Hepatocyte (in vitro differentiated cells): Measurements from ENCODE around the gene ZSWIM3. TPM values are rescaled to one million over a fixed set of nuclear protein-coding genes. Genes with fewer than 3 reads are reported as not detected.
A peak's percentile ranks its signal among the peaks of the same experiment; 100 is the strongest.

Experiments used
- DNase-seq: peaks from one replicate; pipeline ENCODE4 v3.0.0-alpha.2; 2016; ENCODE audit warnings: low spot score
- H2AFZ ChIP-seq: fragments of 200-600 bp; sonication (generic); 2 replicates; pipeline ENCODE4 v1.6.0; 2016; ENCODE audit warnings: antibody characterized with exemption, mild to moderate bottlenecking
- H3K27ac ChIP-seq: fragments of 200-600 bp; sonication (generic); 2 replicates; pipeline ENCODE4 v1.5.1; 2016; ENCODE audit warnings: mild to moderate bottlenecking
- H3K27me3 ChIP-seq: fragments of 200-600 bp; sonication (generic); 2 replicates; pipeline ENCODE4 v1.6.1; 2016
- H3K36me3 ChIP-seq: fragments of 200-600 bp; sonication (generic); replicated peaks from 2 replicates; pipeline ENCODE4 v1.5.1; 2016; ENCODE audit warnings: low read depth; ENCODE audit not compliant: insufficient read depth
- H3K4me1 ChIP-seq: fragments of 200-600 bp; sonication (generic); 2 replicates; pipeline ENCODE4 v1.5.1; 2016; ENCODE audit warnings: mild to moderate bottlenecking, moderate library complexity; ENCODE audit not compliant: insufficient read depth
- H3K4me2 ChIP-seq: fragments of 200-600 bp; sonication (generic); 2 replicates; pipeline ENCODE4 v1.6.0; 2016
- H3K4me3 ChIP-seq: fragments of 200-600 bp; sonication (generic); 2 replicates; pipeline ENCODE4 v1.5.1; 2016; ENCODE audit warnings: mild to moderate bottlenecking
- H3K79me2 ChIP-seq: fragments of 200-600 bp; sonication (generic); 2 replicates; pipeline ENCODE4 v1.6.0; 2017; ENCODE audit warnings: mild to moderate bottlenecking
- H3K9me2 ChIP-seq: fragments of 200-600 bp; sonication (generic); replicated peaks from 2 replicates; pipeline ENCODE4 v1.6.0; 2017; ENCODE audit warnings: mild to moderate bottlenecking; ENCODE audit not compliant: insufficient read depth
- H3K9me3 ChIP-seq: fragments of 200-600 bp; sonication (generic); 2 replicates; pipeline ENCODE4 v1.5.1; 2016; ENCODE audit warnings: low read depth, mild to moderate bottlenecking
- H4K20me1 ChIP-seq: fragments of 200-600 bp; sonication (generic); 2 replicates; pipeline ENCODE4 v1.6.0; 2016; ENCODE audit warnings: mild to moderate bottlenecking; ENCODE audit not compliant: insufficient read depth, poor library complexity, severe bottlenecking
- EZH2 ChIP-seq: fragments of 200-600 bp; sonication (generic); IDR thresholded peaks from 2 replicates; pipeline ENCODE4 v1.6.1; 2016; ENCODE audit warnings: antibody characterized with exemption, mild to moderate bottlenecking, borderline replicate concordance
- EZH2phosphoT487 ChIP-seq: fragments of 200-600 bp; sonication (generic); IDR thresholded peaks from one replicate; pipeline ENCODE4 v1.6.1; 2018; ENCODE audit warnings: antibody characterized with exemption, mild to moderate bottlenecking, low read depth, moderate library complexity; ENCODE audit not compliant: unreplicated experiment, severe bottlenecking
- WGBS: methylation state at CpG from one replicate; pipeline ENCODE4 v1.1.6; 2016; ENCODE audit warnings: low lambda C conversion rate; ENCODE audit errors: missing lambda C conversion rate; 5-methylcytosine and 5-hydroxymethylcytosine counted together
- polyA plus RNA-seq: library from polyadenylated mRNA; unstranded; fragments of >200 nt; fragmentation: Nextera tagmentation; extraction: Ambion mirVana; gene quantifications from 2 replicates; pipeline ENCODE4 v1.2.1, GENCODE V29; 2016
- total RNA-seq: library from RNA; depleted of rRNA; stranded (reverse); fragments of >200 nt; gene quantifications from 2 replicates; pipeline ENCODE4 v1.2.3, GENCODE V29; 2014
- TF ChIP-seq, protein P1 (sequence below): fragments of 200-600 bp; sonication (generic); IDR thresholded peaks from 2 replicates; pipeline ENCODE4 v1.5.1; 2016; ENCODE audit warnings: antibody characterized with exemption, mild to moderate bottlenecking; ENCODE audit not compliant: poor library complexity

Gene ZSWIM3
- total and polyA plus RNA-seq, 2 experiments from 2014 or later, result 4.1 to 6.2 TPM

DNA sequence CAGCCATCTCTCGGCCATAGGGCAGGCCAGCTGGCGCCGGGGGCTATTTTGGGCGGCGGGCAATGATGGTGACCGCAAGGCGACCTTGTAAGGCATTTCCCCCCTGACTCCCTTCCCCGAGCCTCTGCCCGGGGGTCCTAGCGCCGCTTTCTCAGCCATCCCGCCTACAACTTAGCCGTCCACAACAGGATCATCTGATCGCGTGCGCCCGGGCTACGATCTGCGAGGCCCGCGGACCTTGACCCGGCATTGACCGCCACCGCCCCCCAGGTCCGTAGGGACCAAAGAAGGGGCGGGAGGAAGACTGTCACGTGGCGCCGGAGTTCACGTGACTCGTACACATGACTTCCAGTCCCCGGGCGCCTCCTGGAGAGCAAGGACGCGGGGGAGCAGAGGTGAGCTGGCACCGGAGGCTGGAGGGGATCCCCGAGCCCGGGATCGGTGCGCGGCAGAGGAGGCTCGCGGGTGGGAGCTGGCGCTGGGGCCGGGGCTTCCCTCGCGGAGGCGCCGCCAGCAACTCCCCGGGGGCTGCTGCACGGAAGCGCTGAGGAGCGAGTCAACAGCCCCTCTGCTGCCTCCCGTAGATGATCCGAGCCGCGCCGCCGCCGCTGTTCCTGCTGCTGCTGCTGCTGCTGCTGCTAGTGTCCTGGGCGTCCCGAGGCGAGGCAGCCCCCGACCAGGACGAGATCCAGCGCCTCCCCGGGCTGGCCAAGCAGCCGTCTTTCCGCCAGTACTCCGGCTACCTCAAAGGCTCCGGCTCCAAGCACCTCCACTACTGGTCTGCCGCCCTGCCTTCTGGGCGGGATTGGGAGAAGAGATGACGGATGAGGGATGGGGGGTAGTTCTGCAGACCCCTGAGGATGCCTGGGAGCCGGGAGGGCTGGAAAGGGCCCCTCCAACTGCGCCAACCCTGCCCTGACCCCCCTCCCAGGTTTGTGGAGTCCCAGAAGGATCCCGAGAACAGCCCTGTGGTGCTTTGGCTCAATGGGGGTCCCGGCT is 33.9 kb downstream of the ZSWIM3 start, which contains the start of the genes CTSA and NEURL2:
CTSA (plus strand) TSS at position 351 of the 999 bp plus-strand sequence; CDS start at position 585, 234 bp downstream.
NEURL2 (minus strand) TSS at position 224 of the 999 bp plus-strand sequence; CDS start at position 7, 217 bp downstream.
- peak within 1 kb of the TSS; percentile 92 for H3K4me2 ChIP-seq
- peaks cover 8% of the 10 kb centered on the region for H3K4me1 ChIP-seq
- no peaks in the 10 kb centered on the region for H3K9me3 ChIP-seq
- H3K79me2 ChIP-seq, result peaks cover 44% of the 10 kb centered on the region
- H3K36me3 ChIP-seq, result no peaks in the 10 kb centered on the region
- H3K4me3 ChIP-seq, result peak within 1 kb of the TSS; percentile 26
- H3K27ac ChIP-seq, result peak within 1 kb of the TSS; percentile 86
- WGBS, result 4% methylated on average over 73 of the region's 78 CpGs
- H4K20me1 ChIP-seq, result peaks cover 3% of the 10 kb centered on the region
- no peaks in the 10 kb centered on the region for H3K27me3 ChIP-seq
- peak within 1 kb of the TSS; percentile 43 for H2AFZ ChIP-seq
- DNase-seq, result peak; percentile 96
- no peaks in the 10 kb centered on the region for H3K9me2 ChIP-seq
- TF ChIP-seq EZH2 (no peak), EZH2phosphoT487 (no peak)
- TF ChIP-seq, protein P1, sequence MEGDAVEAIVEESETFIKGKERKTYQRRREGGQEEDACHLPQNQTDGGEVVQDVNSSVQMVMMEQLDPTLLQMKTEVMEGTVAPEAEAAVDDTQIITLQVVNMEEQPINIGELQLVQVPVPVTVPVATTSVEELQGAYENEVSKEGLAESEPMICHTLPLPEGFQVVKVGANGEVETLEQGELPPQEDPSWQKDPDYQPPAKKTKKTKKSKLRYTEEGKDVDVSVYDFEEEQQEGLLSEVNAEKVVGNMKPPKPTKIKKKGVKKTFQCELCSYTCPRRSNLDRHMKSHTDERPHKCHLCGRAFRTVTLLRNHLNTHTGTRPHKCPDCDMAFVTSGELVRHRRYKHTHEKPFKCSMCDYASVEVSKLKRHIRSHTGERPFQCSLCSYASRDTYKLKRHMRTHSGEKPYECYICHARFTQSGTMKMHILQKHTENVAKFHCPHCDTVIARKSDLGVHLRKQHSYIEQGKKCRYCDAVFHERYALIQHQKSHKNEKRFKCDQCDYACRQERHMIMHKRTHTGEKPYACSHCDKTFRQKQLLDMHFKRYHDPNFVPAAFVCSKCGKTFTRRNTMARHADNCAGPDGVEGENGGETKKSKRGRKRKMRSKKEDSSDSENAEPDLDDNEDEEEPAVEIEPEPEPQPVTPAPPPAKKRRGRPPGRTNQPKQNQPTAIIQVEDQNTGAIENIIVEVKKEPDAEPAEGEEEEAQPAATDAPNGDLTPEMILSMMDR, result no peak

DNA sequence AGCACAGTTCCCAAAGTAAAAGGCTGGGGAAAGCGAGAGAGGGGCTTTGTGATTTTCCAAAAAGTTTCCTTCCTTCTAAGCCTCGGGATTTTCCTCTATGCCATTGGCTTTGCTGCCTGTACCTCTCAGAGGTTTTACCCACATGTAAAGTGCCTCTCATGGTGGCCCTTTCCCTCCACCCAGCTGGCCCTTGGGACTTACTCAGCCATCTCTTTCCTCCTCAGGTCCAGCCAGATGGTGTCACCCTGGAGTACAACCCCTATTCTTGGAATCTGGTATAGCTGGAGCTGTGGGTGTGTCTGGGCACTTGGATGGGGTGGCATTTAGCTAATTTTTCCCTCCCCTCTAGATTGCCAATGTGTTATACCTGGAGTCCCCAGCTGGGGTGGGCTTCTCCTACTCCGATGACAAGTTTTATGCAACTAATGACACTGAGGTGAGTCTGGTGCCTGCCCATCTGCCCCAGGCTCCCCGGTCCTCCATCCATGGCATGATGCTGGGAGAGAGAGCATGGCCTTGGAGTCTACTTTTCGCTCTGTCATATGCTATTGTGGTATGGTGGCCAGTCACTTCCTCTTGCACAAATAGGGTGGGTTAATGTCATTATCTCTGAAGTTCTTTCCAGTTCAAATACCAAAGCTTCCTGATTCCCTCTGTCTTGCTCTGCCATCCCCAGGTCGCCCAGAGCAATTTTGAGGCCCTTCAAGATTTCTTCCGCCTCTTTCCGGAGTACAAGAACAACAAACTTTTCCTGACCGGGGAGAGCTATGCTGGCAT is 34.8 kb downstream of the ZSWIM3 start:
- no peak overlapping the region for H2AFZ ChIP-seq
- H3K9me3 ChIP-seq, result no peaks in the 10 kb centered on the region
- peak overlapping the region; percentile 92 for H3K4me2 ChIP-seq
- peaks cover 3% of the 10 kb centered on the region for H4K20me1 ChIP-seq
- WGBS, result 88% methylated on average over 9 of the region's 9 CpGs
- H3K9me2 ChIP-seq, result no peaks in the 10 kb centered on the region
- H3K27ac ChIP-seq, result peak overlapping the region; percentile 86
- H3K4me1 ChIP-seq, result peaks cover 8% of the 10 kb centered on the region
- peaks cover 44% of the 10 kb centered on the region for H3K79me2 ChIP-seq
- no peaks in the 10 kb centered on the region for H3K27me3 ChIP-seq
- no peaks in the 10 kb centered on the region for H3K36me3 ChIP-seq
- peak overlapping the region; percentile 26 for H3K4me3 ChIP-seq
- TF ChIP-seq EZH2phosphoT487 (no peak), EZH2 (no peak)
- TF ChIP-seq, protein P1, result no peak
- DNase-seq, result peak; percentile 51

DNA sequence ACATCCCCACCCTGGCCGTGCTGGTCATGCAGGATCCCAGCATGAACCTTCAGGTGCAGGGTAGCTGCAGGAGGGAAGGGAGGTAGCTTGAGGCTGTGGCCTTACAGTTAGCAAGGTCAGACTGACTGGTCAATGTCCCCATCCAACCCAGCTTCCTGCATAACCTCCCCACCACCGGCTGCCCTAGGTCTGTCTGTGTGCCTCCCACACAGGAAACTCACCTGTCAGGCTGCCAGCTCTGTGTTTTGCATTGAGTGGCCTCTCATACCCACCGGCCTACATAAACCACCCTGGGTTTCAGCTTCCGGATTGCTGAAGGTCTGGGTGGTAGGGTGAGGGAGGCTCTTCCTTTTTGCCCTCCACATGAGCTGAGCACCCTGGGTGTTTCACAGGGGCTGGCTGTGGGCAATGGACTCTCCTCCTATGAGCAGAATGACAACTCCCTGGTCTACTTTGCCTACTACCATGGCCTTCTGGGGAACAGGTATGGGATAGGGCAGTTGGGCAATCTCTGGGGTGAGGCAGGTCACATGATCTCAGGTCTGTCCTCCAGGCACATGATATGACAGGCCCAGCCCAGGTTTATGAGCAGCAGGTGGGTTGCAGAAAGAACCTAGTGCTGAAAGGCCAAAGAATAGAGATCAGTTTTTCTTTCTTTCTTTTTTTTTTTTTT is 35.5 kb downstream of the ZSWIM3 start:
- Histone ChIP-seq H3K79me2 (peaks cover 44% of the 10 kb centered on the region), H3K36me3 (no peaks in the 10 kb centered on the region), H2AFZ (no peak overlapping the region), H3K9me2 (no peaks in the 10 kb centered on the region), H3K9me3 (no peaks in the 10 kb centered on the region), H3K4me1 (peaks cover 8% of the 10 kb centered on the region), H3K4me2 (peak overlapping the region; percentile 92), H3K27ac (peak overlapping the region; percentile 86), H3K4me3 (no peak overlapping the region), H3K27me3 (no peaks in the 10 kb centered on the region), H4K20me1 (peaks cover 3% of the 10 kb centered on the region)
- WGBS, result 96% methylated on average over 4 of the region's 4 CpGs
- DNase-seq, result peak; percentile 77
- TF ChIP-seq EZH2phosphoT487 (no peak), EZH2 (no peak)
- TF ChIP-seq, protein P1, result no peak
